MV-4-11 (cell line): Measurements from ENCODE around the gene ZNF70.

Source experiments
- DNase-seq: peaks from one replicate; lab custom pipeline; 2025; lab: John Stamatoyannopoulos, UW

ZNF70 gene

DNA sequence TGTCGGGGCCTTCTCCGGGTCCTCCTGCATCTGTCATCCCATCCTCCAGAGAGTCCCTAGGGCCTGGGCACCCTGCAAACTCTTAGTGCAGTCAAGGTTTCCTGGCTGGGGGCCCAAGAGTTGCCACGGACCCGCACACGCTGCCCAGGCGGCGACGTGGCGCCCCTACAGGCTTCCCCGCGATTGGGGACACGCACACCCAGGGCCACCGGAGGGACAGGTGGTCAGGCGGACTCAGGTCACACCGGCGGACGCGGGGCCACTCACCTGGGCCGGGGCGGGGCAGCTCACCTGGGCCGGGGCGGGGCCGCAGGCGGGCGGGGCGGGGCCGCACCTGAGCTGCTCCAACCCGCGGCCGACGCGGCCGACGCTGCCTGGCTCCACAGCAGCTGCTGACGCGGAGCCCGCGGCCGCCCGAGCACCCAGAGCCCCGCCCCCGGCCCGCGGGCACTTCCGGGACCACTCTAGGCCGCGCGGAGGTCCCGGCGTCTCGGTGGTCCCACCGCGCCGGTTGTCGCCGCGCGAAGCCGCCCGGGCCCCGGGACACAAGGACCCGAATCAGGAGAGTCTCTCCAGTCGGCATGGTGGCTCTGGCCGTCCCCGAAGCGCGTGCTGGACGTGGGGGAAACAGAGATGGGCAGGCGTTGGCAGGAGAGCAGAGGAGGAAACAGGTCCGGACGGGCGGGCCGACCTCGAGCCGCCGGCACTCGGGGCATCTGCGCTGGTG lies at the start of gene ZNF70:
Gene ZNF70 (minus strand): TSS at position 399 of the 727 bp plus-strand sequence. CDS start 5,972 bp downstream, outside the sequence.
- peak; percentile 69 for DNase-seq

DNA sequence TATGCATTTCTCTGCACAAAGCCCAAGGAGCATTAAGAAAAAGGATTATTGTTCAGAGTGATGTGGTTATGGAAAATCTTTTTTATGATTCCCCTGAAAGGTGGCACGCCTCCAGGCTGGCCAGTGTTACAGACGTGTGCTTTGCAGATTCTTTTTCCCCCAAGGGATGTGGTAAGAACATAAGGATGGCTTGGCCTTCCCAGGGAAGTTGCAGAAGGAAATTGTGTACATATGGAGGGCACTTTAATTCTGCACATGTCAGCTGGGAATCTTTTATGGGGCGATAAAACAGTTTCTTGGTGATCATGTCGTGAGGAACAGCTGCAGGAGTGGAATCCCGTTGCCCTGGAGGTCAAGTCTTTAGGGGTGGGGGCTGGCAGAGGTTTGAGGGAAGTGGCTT lies 45.5 kb upstream of the ZNF70 start:
- DNase-seq: no peak

DNA sequence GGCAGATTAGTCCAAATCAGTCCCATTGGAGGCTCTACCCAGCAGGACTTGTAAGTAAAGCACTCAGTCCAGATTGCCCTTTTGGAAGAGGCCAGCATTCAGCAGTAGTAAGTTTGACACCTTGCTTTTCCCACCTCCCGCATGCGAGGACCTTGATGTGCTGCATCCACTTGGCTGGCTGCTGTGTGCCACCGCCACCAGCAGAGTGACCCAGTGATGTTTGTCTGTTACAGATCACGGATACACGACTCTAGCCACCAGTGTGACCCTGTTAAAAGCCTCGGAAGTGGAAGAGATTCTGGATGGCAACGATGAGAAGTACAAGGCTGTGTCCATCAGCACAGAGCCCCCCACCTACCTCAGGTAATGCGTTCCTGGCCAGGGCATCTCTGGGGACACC lies 42.4 kb upstream of the ZNF70 start:
- no peak for DNase-seq

DNA sequence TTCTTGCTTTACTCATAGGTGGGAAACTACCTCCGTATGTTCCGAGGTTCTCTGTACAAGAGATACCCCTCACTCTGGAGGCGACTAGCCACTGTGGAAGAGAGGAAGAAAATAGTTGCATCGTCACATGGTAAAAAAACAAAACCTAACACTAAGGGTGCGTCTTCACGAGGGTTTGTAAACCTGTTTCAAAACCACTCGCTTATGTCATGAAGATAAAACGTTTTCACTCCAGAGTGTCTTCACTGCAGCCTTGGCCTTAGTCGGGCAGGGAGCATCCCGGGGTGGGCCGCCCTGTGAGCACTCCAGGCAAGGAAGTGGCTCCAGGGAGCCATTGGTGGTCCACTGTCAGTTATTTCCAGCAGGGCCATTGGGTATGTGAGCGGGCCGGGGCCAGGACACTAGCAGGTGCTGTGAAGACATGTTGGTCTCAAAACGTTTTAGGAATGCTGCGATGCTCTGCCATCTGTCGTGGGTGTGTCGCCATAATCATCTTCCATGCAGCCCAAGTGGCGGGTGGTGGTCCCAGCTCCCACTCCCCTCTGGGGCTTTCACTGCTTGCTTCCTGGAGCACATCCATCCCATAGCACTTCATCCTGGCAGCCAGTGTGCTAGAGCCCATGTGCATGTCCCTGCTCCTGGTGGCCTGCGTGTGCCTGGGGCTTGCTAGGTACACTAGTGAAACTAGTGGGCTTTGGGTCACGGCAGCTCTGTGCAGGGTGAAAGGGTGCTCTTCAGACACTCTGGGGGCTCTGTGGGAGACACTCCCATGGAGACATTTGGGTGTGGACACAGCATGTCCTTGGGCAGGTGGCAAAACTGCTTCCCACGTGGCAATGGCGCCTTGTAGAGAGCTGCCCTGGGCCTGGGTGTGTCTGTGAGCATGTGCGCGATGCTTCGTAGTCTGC lies 41.1 kb upstream of the ZNF70 start:
- DNase-seq: no peak

DNA sequence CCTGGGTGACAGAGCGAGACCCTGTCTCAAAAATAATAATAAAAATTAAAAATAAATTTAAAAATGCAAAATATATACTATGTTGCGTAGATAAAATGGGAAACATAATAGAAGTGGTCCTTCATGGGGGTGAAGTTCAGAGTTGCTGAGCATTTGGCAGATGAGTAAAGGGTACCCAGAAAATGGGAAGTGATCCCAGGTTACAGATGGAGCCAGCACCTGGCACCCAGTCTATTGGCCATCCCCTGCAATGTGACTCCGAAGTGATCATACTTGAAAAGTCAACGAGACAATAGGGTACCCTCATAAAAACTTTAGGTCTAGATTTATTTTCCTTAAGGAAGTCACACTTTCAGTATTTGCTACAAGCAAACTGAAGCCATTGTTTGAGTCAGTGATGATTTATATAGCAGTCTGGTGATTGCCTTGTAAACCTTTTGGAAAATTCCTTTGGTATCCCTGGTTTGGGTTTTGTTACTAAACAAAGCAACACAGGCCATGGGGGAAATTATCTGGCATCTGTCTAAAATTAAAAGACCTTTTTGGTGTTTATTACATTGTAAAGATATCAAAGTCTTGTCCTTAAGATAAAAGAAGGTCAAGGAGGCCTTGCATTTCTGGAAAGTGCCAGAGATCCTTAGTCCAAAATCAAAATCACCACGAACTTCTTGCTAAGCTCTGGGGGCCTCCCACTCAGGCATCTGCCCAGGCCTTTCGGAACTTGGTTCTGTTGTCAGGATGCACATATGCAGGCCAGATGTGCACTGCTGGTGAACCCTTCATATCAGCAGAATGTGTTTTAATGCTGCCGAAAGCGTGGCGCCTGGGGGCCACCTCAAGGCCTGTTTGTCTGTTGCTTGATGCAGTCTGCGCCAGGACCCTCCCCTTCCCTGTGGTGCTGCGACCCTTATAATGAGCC lies 40.2 kb upstream of the ZNF70 start:
- DNase-seq: no peak

DNA sequence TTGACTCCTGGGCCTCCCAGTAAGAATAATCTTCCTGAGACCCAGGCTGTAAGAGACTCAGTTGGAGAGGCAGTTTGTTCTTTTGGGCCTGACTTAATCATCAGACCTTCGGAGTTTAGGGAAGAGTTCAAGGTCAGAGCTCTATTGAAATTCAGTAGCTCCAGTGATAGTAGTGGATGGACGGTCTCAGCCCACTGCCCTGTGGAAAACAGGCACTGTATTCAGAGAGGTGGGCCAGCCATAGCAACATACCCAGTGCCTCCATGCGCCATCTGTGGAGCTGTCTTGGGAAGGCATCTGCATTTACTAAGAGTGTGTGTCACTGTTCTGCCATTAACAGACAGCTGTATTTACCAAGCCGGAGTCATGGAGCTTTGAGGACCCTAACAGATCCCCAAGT lies 38.7 kb upstream of the ZNF70 start:
- DNase-seq: no peak

DNA sequence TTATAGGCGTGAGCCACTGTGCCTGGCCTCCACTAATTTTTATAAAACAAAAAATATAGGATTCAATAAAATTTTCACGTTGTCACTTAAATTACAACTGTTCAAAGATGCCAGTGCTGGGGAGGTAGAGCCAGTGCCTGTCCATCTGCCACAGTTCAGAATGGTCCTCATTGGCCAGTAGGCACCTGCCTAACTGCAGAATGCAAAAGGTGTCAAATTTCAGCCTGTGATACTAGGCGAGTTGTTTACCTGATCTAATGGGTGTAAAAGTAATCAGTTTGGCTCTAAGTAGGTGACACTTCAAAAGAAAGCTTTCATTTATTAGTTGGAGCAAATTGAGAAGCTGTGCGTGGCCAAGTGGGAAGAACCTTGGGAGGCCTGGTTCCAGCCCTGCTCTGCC lies 38.2 kb upstream of the ZNF70 start:
- DNase-seq: no peak

DNA sequence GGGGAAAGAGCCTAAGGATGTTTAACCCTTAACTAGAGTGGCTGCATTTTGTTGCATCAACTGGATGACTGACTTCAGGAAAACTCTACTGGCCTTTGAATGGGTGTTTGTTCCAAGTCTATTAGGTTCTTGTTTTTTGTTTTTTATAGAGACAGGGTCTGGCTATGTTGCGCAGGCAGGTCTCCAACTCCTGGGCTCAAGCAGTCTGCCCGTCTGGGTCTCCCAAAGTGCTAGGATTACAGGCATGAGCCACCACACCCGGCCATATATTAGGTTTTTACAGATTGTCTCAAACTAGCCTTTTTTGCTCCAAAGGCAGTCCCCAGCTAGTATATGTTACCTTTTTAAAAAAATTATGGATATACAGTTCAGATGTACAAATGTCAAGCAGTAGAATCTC lies 37.0 kb upstream of the ZNF70 start:
- DNase-seq: no peak

DNA sequence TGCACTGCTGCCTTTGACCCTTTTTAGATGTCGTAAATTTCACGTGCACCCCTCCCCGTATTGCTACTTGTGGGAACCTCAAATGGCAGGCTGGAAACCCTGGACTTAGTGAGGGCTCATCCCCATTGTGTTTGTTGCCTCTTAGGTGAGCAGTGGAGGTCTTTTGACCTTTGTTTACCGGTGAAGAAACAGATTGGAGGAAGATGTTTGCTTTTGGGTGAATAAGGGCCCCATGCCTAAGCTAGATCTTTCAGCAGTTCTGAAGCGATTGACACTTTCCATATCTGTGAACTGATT lies 36.6 kb upstream of the ZNF70 start:
- no peak for DNase-seq

DNA sequence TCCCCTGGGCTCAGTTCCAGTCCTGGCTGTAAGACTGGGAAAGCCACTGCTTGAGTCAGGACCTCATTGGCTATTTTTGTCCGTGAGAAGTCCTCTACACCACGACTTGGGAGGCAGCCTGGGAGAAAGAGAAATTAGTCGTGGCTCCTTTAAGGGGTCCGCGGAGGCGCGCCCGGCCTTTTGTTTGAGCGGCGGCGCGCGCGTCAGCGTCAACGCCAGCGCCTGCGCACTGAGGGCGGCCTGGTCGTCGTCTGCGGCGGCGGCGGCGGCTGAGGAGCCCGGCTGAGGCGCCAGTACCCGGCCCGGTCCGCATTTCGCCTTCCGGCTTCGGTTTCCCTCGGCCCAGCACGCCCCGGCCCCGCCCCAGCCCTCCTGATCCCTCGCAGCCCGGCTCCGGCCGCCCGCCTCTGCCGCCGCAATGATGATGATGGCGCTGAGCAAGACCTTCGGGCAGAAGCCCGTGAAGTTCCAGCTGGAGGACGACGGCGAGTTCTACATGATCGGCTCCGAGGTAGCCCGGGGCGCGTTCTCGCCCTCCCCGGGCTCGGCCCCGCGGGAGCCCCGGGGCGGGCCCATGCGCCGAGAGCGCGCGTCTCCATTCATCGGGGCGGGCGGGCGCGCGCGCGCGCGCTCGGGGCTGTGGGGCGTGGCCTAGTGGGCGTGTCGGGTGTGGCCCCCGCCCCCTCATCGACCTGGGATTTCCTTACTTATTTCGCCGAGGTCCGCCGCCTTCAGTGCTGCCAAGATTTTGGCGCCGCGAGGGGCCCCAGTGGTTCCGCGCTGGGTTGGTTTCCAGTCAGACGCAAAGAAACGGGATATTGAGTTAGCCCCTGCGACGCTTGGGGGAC lies 36.1 kb upstream of the ZNF70 start, which contains the start of gene SMARCB1:
Gene SMARCB1 (plus strand): TSS at position 215 of the 848 bp plus-strand sequence. CDS start 204 bp downstream, at position 419.
- peak; percentile 79 for DNase-seq

DNA sequence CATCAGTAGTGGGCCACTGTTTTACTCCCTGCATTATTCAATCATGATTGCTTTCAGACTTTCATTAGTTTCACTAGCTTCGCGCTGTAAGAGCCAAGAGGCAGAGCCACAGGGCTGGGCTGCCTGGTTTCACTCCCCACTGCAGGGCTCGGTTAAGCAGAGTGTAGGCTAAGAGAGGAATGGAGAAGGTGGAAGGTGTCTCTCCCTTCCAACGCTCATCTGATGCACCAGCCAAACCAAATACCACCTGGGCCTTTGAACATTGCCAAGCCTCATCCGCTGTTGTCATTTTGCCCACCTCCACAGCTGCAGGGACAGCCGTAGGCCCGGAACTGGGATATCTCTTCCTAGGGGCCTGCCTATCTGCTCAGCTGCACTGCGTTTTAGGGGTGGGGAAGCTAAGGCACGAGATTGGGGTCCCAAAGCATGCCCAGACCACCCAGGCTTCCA lies 35.4 kb upstream of the ZNF70 start:
- no peak for DNase-seq

DNA sequence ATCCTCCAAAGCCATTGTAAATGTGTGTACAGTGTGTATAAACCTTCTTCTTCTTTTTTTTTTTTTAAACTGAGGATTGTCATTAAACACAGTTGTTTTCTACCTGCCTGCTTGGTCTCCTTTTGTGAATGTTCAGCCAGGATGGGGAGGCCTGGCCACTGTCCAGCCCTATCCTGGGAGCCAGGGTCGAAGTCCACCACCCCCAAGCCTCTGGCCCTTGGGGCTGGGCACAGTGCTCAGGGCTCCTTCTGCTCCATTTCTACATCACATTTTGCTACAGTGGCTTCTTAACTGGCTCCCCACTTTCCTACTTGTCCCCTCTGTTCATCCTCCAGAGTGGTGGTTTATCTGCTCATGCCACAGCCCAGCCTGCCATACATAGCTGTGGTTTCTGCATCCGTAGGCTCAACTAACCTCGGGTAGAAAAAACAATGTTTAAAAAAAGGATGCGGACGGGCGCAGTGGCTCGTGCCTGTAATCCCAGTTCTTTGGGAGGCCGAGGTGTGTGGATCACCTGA lies 33.4 kb upstream of the ZNF70 start:
- peak; percentile 76 for DNase-seq

DNA sequence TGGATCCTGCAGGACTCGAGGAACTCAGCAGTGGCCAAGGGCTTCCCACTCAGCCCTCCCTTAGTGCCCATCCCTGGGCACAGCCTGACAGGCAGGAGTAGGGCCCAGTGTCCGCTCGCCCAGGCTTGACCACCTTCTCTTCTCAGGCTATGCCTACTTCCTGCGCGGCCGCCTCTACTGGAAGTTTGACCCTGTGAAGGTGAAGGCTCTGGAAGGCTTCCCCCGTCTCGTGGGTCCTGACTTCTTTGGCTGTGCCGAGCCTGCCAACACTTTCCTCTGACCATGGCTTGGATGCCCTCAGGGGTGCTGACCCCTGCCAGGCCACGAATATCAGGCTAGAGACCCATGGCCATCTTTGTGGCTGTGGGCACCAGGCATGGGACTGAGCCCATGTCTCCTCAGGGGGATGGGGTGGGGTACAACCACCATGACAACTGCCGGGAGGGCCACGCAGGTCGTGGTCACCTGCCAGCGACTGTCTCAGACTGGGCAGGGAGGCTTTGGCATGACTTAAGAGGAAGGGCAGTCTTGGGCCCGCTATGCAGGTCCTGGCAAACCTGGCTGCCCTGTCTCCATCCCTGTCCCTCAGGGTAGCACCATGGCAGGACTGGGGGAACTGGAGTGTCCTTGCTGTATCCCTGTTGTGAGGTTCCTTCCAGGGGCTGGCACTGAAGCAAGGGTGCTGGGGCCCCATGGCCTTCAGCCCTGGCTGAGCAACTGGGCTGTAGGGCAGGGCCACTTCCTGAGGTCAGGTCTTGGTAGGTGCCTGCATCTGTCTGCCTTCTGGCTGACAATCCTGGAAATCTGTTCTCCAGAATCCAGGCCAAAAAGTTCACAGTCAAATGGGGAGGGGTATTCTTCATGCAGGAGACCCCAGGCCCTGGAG lies 32.6 kb upstream of the ZNF70 start:
- DNase-seq: no peak

DNA sequence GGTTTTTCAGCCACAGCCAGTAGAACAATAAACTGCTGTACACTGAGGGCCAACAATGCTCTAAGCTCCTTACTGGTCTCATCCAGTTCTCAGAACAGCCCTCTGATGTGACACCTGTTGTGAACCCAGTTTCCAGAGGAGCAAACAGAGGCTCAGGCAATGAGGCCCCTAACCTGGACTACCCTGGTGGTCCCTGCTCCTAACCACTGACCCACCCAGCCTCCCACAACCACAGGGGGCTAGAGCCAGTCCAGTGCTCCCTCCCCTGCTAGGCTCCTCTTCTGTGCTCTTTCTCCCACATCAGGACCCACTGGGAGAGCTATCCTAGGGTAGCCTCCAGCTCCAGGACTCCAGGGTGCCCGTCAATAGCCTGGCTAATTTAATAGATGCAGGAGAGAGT lies 31.8 kb upstream of the ZNF70 start:
- no peak for DNase-seq

DNA sequence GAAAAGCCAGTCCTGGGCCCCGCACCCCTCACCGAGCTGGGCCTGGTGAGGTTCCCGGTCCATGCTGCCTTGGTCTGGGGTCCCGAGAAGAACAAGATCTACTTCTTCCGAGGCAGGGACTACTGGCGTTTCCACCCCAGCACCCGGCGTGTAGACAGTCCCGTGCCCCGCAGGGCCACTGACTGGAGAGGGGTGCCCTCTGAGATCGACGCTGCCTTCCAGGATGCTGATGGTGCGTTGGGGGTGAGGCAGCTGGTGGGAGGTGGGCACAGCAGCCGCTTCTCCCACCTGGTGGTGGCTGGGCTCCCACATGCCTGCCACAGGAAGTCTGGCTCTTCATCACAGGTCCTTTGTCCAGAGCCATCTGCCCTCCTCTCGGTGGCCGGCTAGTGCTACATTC lies 31.3 kb upstream of the ZNF70 start:
- DNase-seq: no peak

DNA sequence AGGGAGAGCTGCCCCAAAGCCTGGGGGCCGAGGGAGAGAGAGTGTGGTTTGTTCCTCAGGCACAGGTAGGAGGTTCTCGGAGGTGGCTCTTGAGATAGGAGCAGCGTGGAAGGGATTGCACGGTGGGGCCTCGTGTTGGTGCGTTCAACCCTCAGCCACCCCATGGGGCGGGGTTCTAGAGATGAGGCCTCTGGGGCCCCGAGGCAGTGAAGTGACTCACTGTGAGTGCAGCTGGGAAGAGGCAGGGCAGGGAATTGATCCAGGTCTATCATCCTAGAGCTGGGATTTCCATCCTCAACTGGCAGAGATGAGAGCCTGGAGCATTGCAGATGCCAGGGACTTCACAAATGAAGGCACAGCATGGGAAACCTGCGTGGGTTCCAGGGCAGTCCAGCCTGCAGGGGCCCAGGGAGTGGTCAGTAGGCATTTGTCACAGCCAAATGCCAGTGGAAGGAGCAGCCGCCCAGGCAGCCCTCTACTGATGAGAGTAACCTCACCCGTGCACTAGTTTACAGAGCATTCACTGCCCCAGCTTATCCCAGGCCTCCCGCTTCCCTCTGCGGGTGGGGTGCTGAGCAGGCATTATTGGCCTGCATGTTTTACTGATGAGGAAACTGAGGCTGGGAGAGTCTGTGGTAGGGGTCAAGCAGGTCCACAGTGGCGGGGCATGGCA lies 30.7 kb upstream of the ZNF70 start:
- no peak for DNase-seq

DNA sequence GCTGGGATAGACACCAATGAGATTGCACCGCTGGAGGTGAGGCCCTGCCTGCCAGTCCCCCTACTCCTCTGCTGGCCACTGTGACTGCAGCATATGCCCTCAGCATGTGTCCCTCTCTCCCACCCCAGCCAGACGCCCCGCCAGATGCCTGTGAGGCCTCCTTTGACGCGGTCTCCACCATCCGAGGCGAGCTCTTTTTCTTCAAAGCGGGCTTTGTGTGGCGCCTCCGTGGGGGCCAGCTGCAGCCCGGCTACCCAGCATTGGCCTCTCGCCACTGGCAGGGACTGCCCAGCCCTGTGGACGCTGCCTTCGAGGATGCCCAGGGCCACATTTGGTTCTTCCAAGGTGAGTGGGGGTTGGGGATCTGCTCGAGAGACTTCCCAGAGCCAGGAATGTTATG lies 30.2 kb upstream of the ZNF70 start:
- no peak for DNase-seq

DNA sequence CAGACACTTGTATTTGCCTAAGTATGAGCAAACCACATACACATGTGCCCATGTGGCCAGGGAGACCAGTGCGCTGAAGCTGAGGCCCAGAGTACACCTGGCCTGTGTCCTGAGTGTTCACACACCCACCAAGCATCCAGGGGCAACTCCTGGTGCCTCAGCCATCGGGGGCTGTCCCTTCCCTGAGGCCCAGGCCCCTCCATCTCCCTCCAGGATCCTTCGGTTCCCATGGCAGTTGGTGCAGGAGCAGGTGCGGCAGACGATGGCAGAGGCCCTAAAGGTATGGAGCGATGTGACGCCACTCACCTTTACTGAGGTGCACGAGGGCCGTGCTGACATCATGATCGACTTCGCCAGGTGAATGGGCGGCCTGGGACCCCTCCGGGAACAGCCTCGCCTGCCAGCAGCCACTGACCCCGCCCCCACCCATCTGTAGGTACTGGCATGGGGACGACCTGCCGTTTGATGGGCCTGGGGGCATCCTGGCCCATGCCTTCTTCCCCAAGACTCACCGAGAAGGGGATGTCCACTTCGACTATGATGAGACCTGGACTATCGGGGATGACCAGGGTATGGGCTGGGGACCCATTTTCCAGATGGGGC lies 29.3 kb upstream of the ZNF70 start:
- no peak for DNase-seq

DNA sequence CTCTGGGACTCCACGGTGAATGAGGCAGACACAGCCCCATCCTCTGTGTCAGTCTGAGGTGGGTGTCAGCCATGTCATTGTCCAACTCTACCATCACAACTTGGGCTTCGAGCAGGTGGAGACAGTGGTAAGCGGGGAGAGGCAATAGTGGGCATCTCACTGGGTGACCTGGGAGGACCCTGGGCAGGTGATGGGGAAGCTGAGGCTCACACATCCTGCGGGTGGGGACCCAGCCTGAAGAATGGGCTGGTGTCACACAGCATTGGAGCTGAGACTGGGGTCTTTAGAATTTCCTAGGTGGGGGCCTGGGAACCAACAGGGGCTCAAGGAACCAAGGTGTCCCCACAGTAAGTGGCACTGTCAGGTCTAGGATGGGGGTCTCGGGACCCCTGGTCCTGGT lies 28.8 kb upstream of the ZNF70 start:
- DNase-seq: no peak
